GM18517 (cell line): ENCODE results near the gene EIF2D.
"Not testable (repeated sequence)": the region's sequence is repeated elsewhere in the genome, so short reads cannot be mapped to it uniquely, and the experiment has no call there.

Source experiments
- ATAC-seq: cut with Tn5 transposase; IDR thresholded peaks from one replicate; pipeline ENCODE4 v1.9.1; 2021; ENCODE audit warnings: mild to moderate bottlenecking, moderate library complexity; ENCODE audit not compliant: unreplicated experiment

The EIF2D gene

GRCh38 chr1:206612129-206612876 lies at the start of gene EIF2D:
Gene EIF2D (minus strand): TSS chr1:206612465. CDS start chr1:206612342, 123 bp downstream.
- ATAC-seq: peak; percentile 74

GRCh38 chr1:206661161-206661820 lies 49.0 kb upstream of the EIF2D start:
- ATAC-seq: no peak

GRCh38 chr1:206660136-206660535 lies 47.9 kb upstream of the EIF2D start:
- no peak for ATAC-seq

GRCh38 chr1:206658981-206659273 lies 46.7 kb upstream of the EIF2D start:
- no peak for ATAC-seq

- ATAC-seq: no peak
Measured at GRCh38 chr1:206658264-206658980, 46.2 kb upstream of the EIF2D start.

- ATAC-seq: no peak
Measured at GRCh38 chr1:206657751-206658150, 45.5 kb upstream of the EIF2D start.

- ATAC-seq: no peak
Measured at GRCh38 chr1:206656936-206657335, 44.7 kb upstream of the EIF2D start.

GRCh38 chr1:206655471-206655882 lies 43.2 kb upstream of the EIF2D start:
- ATAC-seq: no peak

GRCh38 chr1:206654828-206655227 lies 42.6 kb upstream of the EIF2D start:
- no peak for ATAC-seq

GRCh38 chr1:206653715-206654459 lies 41.6 kb upstream of the EIF2D start:
- ATAC-seq: no peak

- ATAC-seq: no peak
Measured at GRCh38 chr1:206651958-206652890, 40.0 kb upstream of the EIF2D start.

- ATAC-seq: no peak
Measured at GRCh38 chr1:206651014-206651413, 38.7 kb upstream of the EIF2D start.

GRCh38 chr1:206649261-206649921 lies 37.1 kb upstream of the EIF2D start:
- no peak for ATAC-seq

- no peak for ATAC-seq
Measured at GRCh38 chr1:206647224-206647623, 35.0 kb upstream of the EIF2D start.

- no peak for ATAC-seq
Measured at GRCh38 chr1:206646504-206646903, 34.2 kb upstream of the EIF2D start.

GRCh38 chr1:206643118-206643698 lies 30.9 kb upstream of the EIF2D start:
- ATAC-seq: no peak

GRCh38 chr1:206642074-206642473 lies 29.8 kb upstream of the EIF2D start:
- not testable (repeated sequence) for ATAC-seq

GRCh38 chr1:206637605-206638004 lies 25.3 kb upstream of the EIF2D start:
- ATAC-seq: no peak

GRCh38 chr1:206636671-206637070 lies 24.4 kb upstream of the EIF2D start:
- no peak for ATAC-seq
